Activated gamma-delta T cell (primary cell): Measurements from ENCODE around the gene GYG2.
"Not testable (repeated sequence)": the region's sequence is repeated elsewhere in the genome, so short reads cannot be mapped to it uniquely, and the experiment has no call there.

ENCODE experiments used
- DNase-seq: peaks from one replicate; lab custom pipeline; 2025; lab: John Stamatoyannopoulos, UW

Gene GYG2

GRCh38 chrX:2903366-2903765, 74.6 kb downstream of the GYG2 start:
- no peak for DNase-seq

DNA sequence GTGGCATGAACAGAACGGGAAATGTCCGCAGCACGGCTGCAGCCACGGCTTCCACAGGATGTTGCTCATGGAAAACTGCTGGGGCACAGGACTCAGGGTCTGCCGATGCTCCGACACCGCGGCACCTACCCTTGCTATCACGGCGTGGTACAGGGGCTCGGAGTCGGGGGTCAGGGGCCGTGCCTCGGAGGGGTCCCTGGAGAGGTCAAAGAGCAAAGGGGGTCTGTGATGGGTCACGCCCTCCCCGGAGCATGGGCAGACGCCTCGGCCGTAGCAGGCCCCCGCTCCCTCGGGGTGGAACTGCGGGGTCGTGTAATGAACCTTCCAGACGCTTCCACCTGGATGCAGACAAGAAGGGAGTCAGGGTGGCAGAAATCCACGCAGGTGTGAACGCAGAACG, 78.6 kb downstream of the GYG2 start:
- no peak for DNase-seq

- DNase-seq = no peak
These were observed 79.5 kb downstream of the GYG2 start for GRCh38 chrX:2908125-2908685.

DNA sequence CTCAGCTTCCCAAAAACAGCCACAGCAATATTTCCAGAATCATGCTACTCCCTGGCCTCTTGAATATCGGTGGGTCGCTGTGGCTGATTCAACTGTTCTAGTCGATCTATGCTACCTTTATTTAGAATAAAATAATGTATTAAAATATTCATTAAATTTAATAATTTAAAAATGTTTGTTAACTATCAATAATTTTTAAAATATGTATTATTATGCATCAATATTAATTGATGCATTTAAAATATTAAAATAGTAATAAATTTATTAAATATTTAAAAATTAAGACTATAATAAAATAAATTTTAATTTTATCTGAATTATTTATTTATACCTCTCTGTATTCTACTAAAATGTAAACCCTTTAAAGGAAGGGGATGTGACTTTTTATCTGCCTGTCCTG, 81.4 kb downstream of the GYG2 start:
- DNase-seq = no peak

DNA sequence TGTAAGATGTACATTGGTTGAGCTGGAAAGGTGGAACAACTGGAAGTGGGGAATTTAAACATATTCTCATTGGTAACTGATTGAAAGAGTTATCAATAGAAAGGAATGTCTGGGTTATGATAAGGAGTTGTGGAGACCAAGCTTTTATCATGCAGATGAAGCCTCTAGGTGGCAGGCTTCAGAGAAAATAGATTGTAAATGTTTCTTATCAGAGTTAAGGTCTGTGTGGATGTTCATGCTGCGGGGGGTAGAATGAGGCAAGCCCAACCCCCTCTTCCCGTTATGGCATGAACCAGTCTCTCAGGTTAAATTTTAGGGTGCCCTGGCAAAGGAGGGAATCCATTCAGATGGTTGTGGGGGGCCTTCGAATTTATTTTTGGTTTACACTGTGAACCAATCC, 84.4 kb downstream of the GYG2 start:
- no peak for DNase-seq

DNA sequence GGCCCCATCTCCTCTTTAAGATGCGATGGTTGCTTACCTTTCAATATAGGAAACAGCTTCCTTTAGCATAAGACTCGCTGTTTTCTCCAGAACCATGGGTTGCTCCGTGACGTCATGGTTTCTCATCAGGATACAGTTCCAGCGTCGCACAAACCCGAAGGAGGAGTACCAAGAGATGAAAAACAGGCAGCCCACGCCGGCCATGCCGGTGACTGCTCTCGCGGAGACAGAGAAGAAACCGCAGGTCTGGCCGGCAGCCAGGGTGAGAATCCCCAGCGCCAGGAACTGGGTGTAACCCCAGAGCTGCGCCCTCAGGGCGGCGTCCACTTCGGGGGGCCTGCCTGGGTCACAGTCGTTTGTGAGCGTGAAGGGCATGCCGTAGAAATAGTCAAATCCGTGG, 89.0 kb downstream of the GYG2 start:
- DNase-seq = no peak

DNA sequence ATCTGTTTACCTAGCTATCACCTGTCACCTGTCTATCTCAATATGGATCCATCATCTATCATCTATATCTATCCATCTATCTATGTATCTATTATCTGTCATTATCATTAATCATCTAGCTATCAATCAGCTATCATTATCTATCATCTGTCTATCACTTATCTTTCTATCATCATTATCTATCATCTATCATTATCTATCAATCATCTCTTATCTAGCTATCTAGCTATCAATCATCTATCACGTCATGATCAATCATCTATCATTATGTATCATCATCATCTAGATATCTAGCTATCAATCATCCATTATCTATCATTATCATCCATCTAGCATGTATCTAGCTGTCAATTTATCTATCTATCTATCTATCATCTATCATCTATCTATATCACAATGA, 92.5 kb downstream of the GYG2 start:
- no peak for DNase-seq

DNA sequence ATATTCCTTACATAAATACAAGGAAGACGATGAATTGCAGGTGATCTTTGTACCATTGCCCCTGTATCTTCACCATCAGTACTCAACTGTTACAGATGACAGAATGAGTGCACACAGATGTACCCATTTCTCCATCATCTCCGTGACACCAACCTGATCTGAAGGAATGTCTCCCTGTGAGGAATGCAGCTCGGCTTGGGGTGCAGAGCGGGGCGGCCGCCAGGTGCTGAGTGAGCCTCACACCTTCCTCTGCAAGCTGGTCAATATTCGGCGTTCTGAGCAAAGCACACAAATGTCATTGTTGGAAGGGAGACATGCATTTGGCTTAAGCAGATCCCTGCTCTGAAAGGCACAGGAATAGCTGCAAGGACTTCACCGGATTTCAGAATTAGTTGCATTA, 93.0 kb downstream of the GYG2 start:
- no peak for DNase-seq

GRCh38 chrX:2924151-2924550, 95.4 kb downstream of the GYG2 start:
- no peak for DNase-seq

- DNase-seq = not testable (repeated sequence)
These were observed 97.5 kb downstream of the GYG2 start for GRCh38 chrX:2926255-2926654.

GRCh38 chrX:2926664-2927275, 98.0 kb downstream of the GYG2 start:
- no peak for DNase-seq

- DNase-seq = peak; percentile 9
These were observed 99.5 kb downstream of the GYG2 start for GRCh38 chrX:2928191-2928582.

DNA sequence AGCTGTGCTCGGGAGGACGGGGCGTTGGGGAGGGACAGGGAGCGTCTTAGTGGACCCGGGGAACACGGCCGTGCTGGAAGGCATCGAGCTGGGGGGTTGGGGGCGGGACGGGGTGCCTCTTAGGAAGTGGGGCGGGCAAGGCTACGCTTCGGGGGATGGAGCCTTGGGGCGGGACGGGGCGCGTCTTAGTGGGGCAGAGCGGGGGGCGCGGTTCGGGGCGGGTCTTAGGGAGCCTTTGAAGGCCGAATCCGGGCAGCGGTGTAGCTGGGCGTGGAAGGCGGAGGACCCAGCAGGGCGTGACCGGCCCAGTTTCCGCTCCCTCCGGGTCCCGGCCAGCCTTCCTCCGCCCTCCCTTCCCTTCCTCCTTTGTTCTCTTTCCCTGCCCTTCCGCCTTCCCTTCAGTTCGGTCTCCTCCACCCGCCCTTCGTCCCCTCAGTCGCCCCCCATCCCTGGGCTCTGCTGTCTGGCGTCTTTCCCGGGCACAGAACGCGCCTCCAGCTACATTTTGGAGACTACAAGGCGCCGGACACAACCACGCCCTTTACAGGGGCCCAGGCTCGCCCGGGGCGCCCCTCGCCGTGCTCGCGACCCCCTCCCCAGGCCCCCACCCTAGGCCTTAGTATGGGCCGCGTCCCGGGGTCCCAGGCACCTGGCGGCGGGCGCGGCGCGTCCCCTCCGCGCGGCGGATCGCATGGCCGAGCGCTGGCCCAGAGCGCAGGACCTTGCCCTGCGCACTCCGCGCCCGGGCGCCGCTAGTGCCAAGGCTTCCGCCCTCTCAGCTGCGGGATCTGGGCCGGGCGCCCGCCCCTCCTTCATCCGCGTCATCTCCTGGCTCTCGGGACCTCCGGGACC, 100.1 kb downstream of the GYG2 start, which contains the start of gene ARSD:
ARSD (minus strand) TSS at position 757 of the 852 bp plus-strand sequence; CDS start at position 693, 64 bp downstream.
- DNase-seq = peak; percentile 45

DNA sequence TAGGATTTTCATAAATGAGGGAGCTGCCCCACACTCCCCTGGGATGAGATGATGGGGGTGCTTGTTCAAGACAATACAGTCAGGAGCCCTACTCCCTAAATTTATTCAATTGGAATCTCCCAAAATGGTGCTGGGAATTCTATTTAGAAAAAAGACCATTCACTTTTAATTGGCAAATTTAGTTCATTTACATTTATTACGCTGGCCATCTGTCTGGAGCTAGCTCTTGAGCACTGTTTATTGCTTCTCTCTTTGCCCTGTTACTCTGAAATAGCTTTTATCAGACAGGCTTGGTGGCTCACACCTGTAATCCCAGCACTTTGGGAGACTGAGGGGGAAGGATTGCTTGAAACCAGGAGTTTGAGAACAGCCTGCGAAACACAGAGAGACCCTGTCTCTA, 102.4 kb downstream of the GYG2 start:
- DNase-seq = no peak

DNA sequence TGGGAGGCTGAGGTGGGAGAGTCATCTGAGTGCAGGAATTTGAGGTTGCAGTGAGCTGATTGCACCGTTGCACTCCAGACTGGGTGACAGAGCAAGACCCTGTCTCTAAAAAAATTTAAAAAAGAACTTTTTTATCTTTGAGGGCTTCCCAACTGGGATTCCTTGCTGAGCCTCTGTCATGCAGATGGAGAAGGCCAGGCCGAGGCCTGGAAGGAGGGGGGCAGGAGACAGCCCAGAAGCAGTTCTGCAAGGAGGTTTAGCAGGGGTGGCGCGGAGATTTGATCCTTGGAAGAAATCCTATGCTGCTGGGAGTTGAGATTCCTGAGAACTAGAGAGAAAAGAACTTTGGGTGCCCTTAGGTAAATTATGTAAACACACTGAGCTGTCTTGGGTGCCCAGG, 102.9 kb downstream of the GYG2 start:
- no peak for DNase-seq
